H4 (cell line): ENCODE measurements around the gene ATP9B. TPM values are rescaled to one million over a fixed set of nuclear protein-coding genes. Genes with fewer than 3 reads are reported as not detected.
"Not testable (repeated sequence)": the region's sequence is repeated elsewhere in the genome, so short reads cannot be mapped to it uniquely, and the experiment has no call there.

Source experiments
- DNase-seq: peaks from one replicate; pipeline ENCODE4 v3.0.0-alpha.2; 2015; ENCODE audit warnings: low spot score
- total RNA-seq: library from RNA; depleted of rRNA; stranded (reverse); fragments of >200 nt; shearing (Covaris generic); gene quantifications from 2 replicates; pipeline ENCODE4 v1.2.3, GENCODE V29; 2014

ATP9B gene
- total RNA-seq, 1 experiment from 2014 or later = 9.4 TPM

GRCh38 chr18:79361766-79362522 lies 292.8 kb downstream of the ATP9B start:
- DNase-seq = peak; percentile 61

- peak; percentile 30 for DNase-seq
Measured at GRCh38 chr18:79365701-79366100, 296.5 kb downstream of the ATP9B start.

- peak; percentile 93 for DNase-seq
Measured at GRCh38 chr18:79366177-79367094, 297.2 kb downstream of the ATP9B start.

- DNase-seq = no peak
Measured at GRCh38 chr18:79367480-79367879, 298.3 kb downstream of the ATP9B start.

GRCh38 chr18:79367989-79368388 lies 298.8 kb downstream of the ATP9B start:
- DNase-seq = no peak

GRCh38 chr18:79368681-79369080 lies 299.5 kb downstream of the ATP9B start:
- no peak for DNase-seq

- no peak for DNase-seq
Measured at GRCh38 chr18:79371561-79372121, 302.4 kb downstream of the ATP9B start.

- DNase-seq = no peak
Measured at GRCh38 chr18:79372461-79372860, 303.3 kb downstream of the ATP9B start.

GRCh38 chr18:79372991-79373390 lies 303.8 kb downstream of the ATP9B start:
- no peak for DNase-seq

GRCh38 chr18:79373736-79374135 lies 304.5 kb downstream of the ATP9B start:
- DNase-seq = no peak

GRCh38 chr18:79374408-79375171 lies 305.4 kb downstream of the ATP9B start:
- DNase-seq = no peak

- DNase-seq = no peak
Measured at GRCh38 chr18:79375441-79376154, 306.4 kb downstream of the ATP9B start.

GRCh38 chr18:79376661-79377060 lies 307.5 kb downstream of the ATP9B start:
- not testable (repeated sequence) for DNase-seq

GRCh38 chr18:79377187-79377891 lies 308.1 kb downstream of the ATP9B start:
- DNase-seq = no peak

GRCh38 chr18:79378536-79379250 lies 309.5 kb downstream of the ATP9B start:
- DNase-seq = peak; percentile 66

GRCh38 chr18:79379251-79379905 lies 310.2 kb downstream of the ATP9B start:
- DNase-seq = no peak

GRCh38 chr18:79379931-79380815 lies 311.0 kb downstream of the ATP9B start:
- no peak for DNase-seq
